ENCODE data around the gene CREG1.
"Not testable (repeated sequence)": the region's sequence is repeated elsewhere in the genome, so short reads cannot be mapped to it uniquely, and the experiment has no call there.

Gene CREG1

GRCh38 chr1:167563579-167564246, 10.2 kb upstream of the CREG1 start:
- peak in 1 of 2 donors; percentile 56 for DNase-seq

- DNase-seq: no peak
These were observed 9.1 kb upstream of the CREG1 start for GRCh38 chr1:167562702-167563101.

- no peak for DNase-seq
These were observed 8.2 kb upstream of the CREG1 start for GRCh38 chr1:167561753-167562152.

- peak; percentile 74 to 79 for DNase-seq
These were observed 2.6 kb upstream of the CREG1 start for GRCh38 chr1:167555971-167556714.

GRCh38 chr1:167555072-167555471, 1.5 kb upstream of the CREG1 start:
- DNase-seq: not testable (repeated sequence)

- no peak for DNase-seq
These were observed 642 bp upstream of the CREG1 start for GRCh38 chr1:167554028-167554779.

- DNase-seq: no peak
These were observed 2.2 kb downstream of the CREG1 start for GRCh38 chr1:167551362-167551761.

- no peak for DNase-seq
These were observed 5.3 kb downstream of the CREG1 start for GRCh38 chr1:167548059-167548932.

GRCh38 chr1:167546935-167547334, 6.6 kb downstream of the CREG1 start:
- DNase-seq: no peak

GRCh38 chr1:167545349-167545748, 8.2 kb downstream of the CREG1 start:
- DNase-seq: no peak

GRCh38 chr1:167544447-167545093, 9.0 kb downstream of the CREG1 start:
- no peak for DNase-seq

GRCh38 chr1:167543199-167543990, 10.2 kb downstream of the CREG1 start:
- no peak for DNase-seq

- DNase-seq: no peak
These were observed 11.2 kb downstream of the CREG1 start for GRCh38 chr1:167542109-167543032.

- no peak for DNase-seq
These were observed 12.0 kb downstream of the CREG1 start for GRCh38 chr1:167541610-167542009.

GRCh38 chr1:167541003-167541402, 12.6 kb downstream of the CREG1 start:
- no peak for DNase-seq

- no peak for DNase-seq
These were observed 14.9 kb downstream of the CREG1 start for GRCh38 chr1:167538657-167539056.

GRCh38 chr1:167533851-167534300, 19.7 kb downstream of the CREG1 start:
- peak; percentile 56 to 65 for DNase-seq

GRCh38 chr1:167532964-167533824, 20.4 kb downstream of the CREG1 start:
- no peak for DNase-seq

GRCh38 chr1:167532375-167532774, 21.2 kb downstream of the CREG1 start:
- no peak for DNase-seq
